ENCODE measurements around the gene TSPAN4.

DNA sequence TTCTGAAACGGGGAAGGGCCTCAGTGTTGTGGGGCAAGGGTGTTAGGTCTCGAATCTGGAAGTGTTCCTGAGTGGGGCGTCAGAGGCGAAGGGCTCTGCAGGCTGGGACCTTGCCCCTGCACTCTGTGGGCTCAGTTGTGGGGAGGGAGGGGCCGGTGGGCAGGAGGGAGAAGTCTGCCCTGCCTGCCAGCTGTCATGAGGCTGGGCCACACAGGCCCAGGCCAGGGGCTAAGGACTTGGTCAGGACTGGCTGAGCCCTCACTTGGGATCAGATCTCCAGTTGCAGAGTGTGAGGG, 14.8 kb upstream of the TSPAN4 start, which contains the start of gene CRACR2B:
- no peak for TF ChIP-seq POLR2A (IDR thresholded peaks at IDR 0.05; ENCODE audit: low read length)
- no peak for TF ChIP-seq GATA1 (IDR thresholded peaks at IDR 0.05; ENCODE audit: low read depth, low read length)
